Erythroblast (primary cell): ENCODE measurements around the gene HDDC2.

Source experiments
- GATA1 ChIP-seq: IDR thresholded peaks from 2 replicates; pipeline ENCODE4 v1.6.1; 2011; ENCODE audit warnings: low read depth, mild to moderate bottlenecking, control low read depth, low read length, moderate library complexity
- POLR2A ChIP-seq: IDR thresholded peaks from 2 replicates; pipeline ENCODE4 v1.6.1; 2011; ENCODE audit warnings: mild to moderate bottlenecking, low read length

DNA sequence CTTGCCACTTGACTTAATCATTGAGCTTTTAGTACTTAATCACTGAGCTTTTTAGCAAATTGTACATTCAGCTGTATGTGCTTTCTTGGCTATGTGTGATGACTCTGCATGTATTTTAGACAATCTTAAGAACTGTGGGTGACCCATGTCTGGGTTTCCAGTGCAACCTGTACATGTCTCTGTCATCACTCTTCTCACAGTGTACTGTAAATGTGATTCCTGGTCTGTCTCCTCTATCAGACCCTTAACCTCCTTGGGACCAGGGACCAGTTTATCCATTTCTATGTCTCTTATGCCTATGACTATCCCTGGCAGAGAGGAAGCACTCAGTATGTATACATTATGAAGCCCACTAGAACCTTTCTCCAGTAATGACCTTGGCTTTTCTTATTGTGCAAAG lies 36.6 kb upstream of the HDDC2 start:
- TF ChIP-seq POLR2A (no peak), GATA1 (no peak)
